Stomach (tissue), 4 donors: Measurements from ENCODE around the gene CHD9.

ENCODE experiments used
- CTCF ChIP-seq, 7 experiments: fragments of 450-650 bp in 4 of 7; fragments of 200-600 bp in 3 of 7; sonication (generic) in 3 of 7; IDR thresholded peaks; one replicate each; pipeline ENCODE4 v1.5.1; 2016 to 2019; ENCODE audit warnings: antibody characterized with exemption in 7 of 7, control low read depth in 2 of 7, mild to moderate bottlenecking in 1 of 7
- EP300 ChIP-seq: sonication (generic); formaldehyde crosslinking; IDR thresholded peaks from one replicate; pipeline ENCODE4 v1.6.1; 2017; ENCODE audit warnings: antibody characterized with exemption

- no peak for TF ChIP-seq CTCF (IDR thresholded peaks at IDR 0.05)
- no peak for TF ChIP-seq EP300
Observed at GRCh38 chr16:53191413-53191812, 136.6 kb downstream of the CHD9 start.
